K562 (cell line): ENCODE results near the gene PDE1A. TPM values are rescaled to one million over a fixed set of nuclear protein-coding genes. Genes with fewer than 3 reads are reported as not detected.

Source experiments
- ATAC-seq: fragments of 200-7000 bp; cut with Tn5 transposase; 3 replicates; pipeline ENCODE4 v1.9.1; 2020; ENCODE audit warnings: moderate library complexity
- BruUV-seq: library from RNA; stranded (reverse); fragments of 400-500 nt; replicated peaks from 2 replicates; lab custom pipeline; 2021; lab: Mats Ljungman, UMichigan
- CTCF ChIA-PET: fragments of 300-600 bp; formaldehyde crosslinking; extraction: SDS; loops from one replicate; lab custom pipeline; 2021; ENCODE audit warnings: low intra/inter-chr PET ratio; lab: Yijun Ruan, JAX
- POLR2A ChIA-PET: fragments of 300-600, 350-650 bp; sonication (Branson Sonifier 250); formaldehyde crosslinking; extraction: SDS; loops from one replicate; lab custom pipeline; 2021; ENCODE audit warnings: antibody characterized with exemption, inconsistent platforms; lab: Yijun Ruan, JAX
- DNase-seq, 4 experiments: peaks; one replicate each; pipeline versions ENCODE4 v3.0.0 to v3.0.0-alpha.2; 2011 to 2018; ENCODE audit warnings: low spot score in 3 of 4, mixed read lengths in 3 of 4; ENCODE audit errors: extremely low read depth in 1 of 4
- FAIRE-seq: peaks from 2 replicates; lab custom pipeline; 2011; peaks lifted over from hg19 to GRCh38; lab: Jason Lieb, UNC
- H2AFZ ChIP-seq: 2 replicates; pipeline ENCODE4 v1.6.0; 2011; ENCODE audit warnings: low read depth, low read length, control low read depth, inconsistent platforms
- H3K27ac ChIP-seq: fragments of 200-600 bp; 3 replicates; pipeline ENCODE4 v1.8.0; 2011; ENCODE audit warnings: low read depth, mild to moderate bottlenecking, control low read depth, inconsistent platforms, low read length, moderate library complexity, mixed read lengths; ENCODE audit errors: extremely low read depth
- H3K27me3 ChIP-seq, 2 experiments: fragments of 300-600 bp in 1 of 2; 2 replicates in 1 of 2; 3 replicates in 1 of 2; pipeline versions ENCODE4 v1.6.0 to v1.8.0; 2011; ENCODE audit warnings: inconsistent platforms in 2 of 2, low read length in 2 of 2, mild to moderate bottlenecking in 1 of 2, mixed read lengths in 1 of 2, moderate library complexity in 1 of 2; ENCODE audit not compliant: control insufficient read depth in 2 of 2, insufficient read depth in 2 of 2
- H3K36me3 ChIP-seq: fragments of 300-600 bp; 3 replicates; pipeline ENCODE4 v1.8.0; 2011; ENCODE audit warnings: mild to moderate bottlenecking, low read length, inconsistent platforms; ENCODE audit not compliant: control insufficient read depth, insufficient read depth
- H3K4me1 ChIP-seq, 2 experiments: fragments of 200-600 bp in 1 of 2; replicated peaks in 1 of 2; 2 replicates in 1 of 2; 3 replicates in 1 of 2; pipeline versions ENCODE4 v1.5.1 to v1.8.0; 2011; ENCODE audit warnings: inconsistent platforms in 2 of 2, low read length in 2 of 2, mild to moderate bottlenecking in 1 of 2, mixed read lengths in 1 of 2, moderate library complexity in 1 of 2; ENCODE audit not compliant: control insufficient read depth in 2 of 2, insufficient read depth in 2 of 2
- H3K4me2 ChIP-seq: 2 replicates; pipeline ENCODE4 v1.6.1; 2011; ENCODE audit warnings: low read length, control low read depth, inconsistent platforms, mixed read lengths; ENCODE audit not compliant: insufficient read depth
- H3K4me3 ChIP-seq: fragments of 200-600 bp; sonication (generic), shearing (Covaris generic); 2 replicates; pipeline ENCODE4 v1.5.1; 2016; ENCODE audit warnings: control low read depth, inconsistent platforms
- H3K79me2 ChIP-seq: fragments of 200-600 bp; 3 replicates; pipeline ENCODE4 v1.8.0; 2011; ENCODE audit warnings: low read length, inconsistent platforms; ENCODE audit not compliant: control insufficient read depth, insufficient read depth
- H3K9ac ChIP-seq, 2 experiments: 2 replicates each; pipeline versions ENCODE4 v1.6.0 to v1.6.1; 2011; ENCODE audit warnings: low read depth in 2 of 2, low read length in 2 of 2, control low read depth in 1 of 2, inconsistent platforms in 1 of 2, mild to moderate bottlenecking in 1 of 2, mixed read lengths in 1 of 2; ENCODE audit not compliant: insufficient read depth in 1 of 2
- H3K9me1 ChIP-seq: one replicate; pipeline ENCODE4 v1.6.0; 2011; ENCODE audit warnings: inconsistent platforms, mild to moderate bottlenecking, low read length, moderate library complexity; ENCODE audit not compliant: control insufficient read depth, insufficient read depth
- H3K9me3 ChIP-seq: replicated peaks from 2 replicates; pipeline ENCODE4 v1.5.1; 2011; ENCODE audit warnings: low read depth, low read length, inconsistent platforms; ENCODE audit not compliant: control insufficient read depth, insufficient read depth
- H4K20me1 ChIP-seq: replicated peaks from 2 replicates; pipeline ENCODE4 v1.6.1; 2011; ENCODE audit warnings: low read length, inconsistent platforms, mixed read lengths; ENCODE audit not compliant: control insufficient read depth, insufficient read depth
- EZH2 ChIP-seq: IDR thresholded peaks from 2 replicates; pipeline ENCODE4 v1.6.1; 2012; ENCODE audit warnings: low read depth, mild to moderate bottlenecking, inconsistent platforms, low read length, borderline replicate concordance
- NCOA6 ChIP-seq: fragments of 450-650 bp; IDR thresholded peaks from 2 replicates; pipeline ENCODE4 v1.6.1; 2017; ENCODE audit warnings: mild to moderate bottlenecking
- ZNF3 ChIP-seq: fragments of 250-450 bp; sonication (Bioruptor Pico); IDR thresholded peaks from 2 replicates; pipeline ENCODE4 v1.5.0; 2021; ENCODE audit warnings: mild to moderate bottlenecking, moderate library complexity
- WGBS: fragments of 100-300 bp; shearing (Covaris generic); methylation state at CpG from one replicate; pipeline ENCODE4 v1.1.6; 2016; ENCODE audit warnings: low coverage, mixed read lengths; ENCODE audit not compliant: insufficient coverage; ENCODE audit errors: missing lambda C conversion rate; 5-methylcytosine and 5-hydroxymethylcytosine counted together
- in situ Hi-C: fragments of 300-500 bp; cut with MboI; formaldehyde crosslinking; loops from 4 replicates; pipeline ENCODE4 v1.15.0; 2018; ENCODE audit warnings: inconsistent platforms, mixed read lengths
- intact Hi-C: fragments of 100-400 bp; cut with micrococcal nuclease; formaldehyde crosslinking; loops from 2 replicates; pipeline ENCODE4 v1.14.2; 2022
- polyA plus RNA-seq, 8 experiments: library from polyadenylated mRNA; depleted of rRNA in 4 of 8; stranded (reverse) in 5 of 8; unstranded in 3 of 8; fragments of >200 nt; fragmentation: Nextera tagmentation in 2 of 8; fragmentation: Illumina TruSeq in 1 of 8; extraction: Ambion mirVana in 2 of 8; extraction: Trizol in 1 of 8; gene quantifications; 2 replicates each; pipeline versions ENCODE4 v1.2.1 to v1.2.3, GENCODE V29; 2011 to 2014; ENCODE audit warnings: inconsistent platforms in 1 of 8, missing spikeins in 1 of 8
- total RNA-seq, 7 experiments: library from RNA; depleted of rRNA in 6 of 7; stranded (reverse); fragments of >200 nt in 6 of 7; fragmentation: Illumina TruSeq in 2 of 7; extraction: Trizol in 2 of 7; gene quantifications; 2 replicates each; pipeline versions ENCODE4 v1.2.1 to v1.2.3, GENCODE V29; 2011 to 2021; ENCODE audit warnings: low replicate concordance in 1 of 7
- TF ChIP-seq, protein P1 (sequence below): fragments of 450-650 bp; IDR thresholded peaks from 2 replicates; pipeline ENCODE4 v1.6.1; 2016; ENCODE audit warnings: low read depth, mild to moderate bottlenecking, moderate library complexity

PDE1A gene
- total and polyA plus RNA-seq, 9 of the 15 experiments (the other 6 are each of a cell fraction or from before 2014, with no cell fraction given) = 0.14 to 0.91 (median 0.32) TPM

DNA sequence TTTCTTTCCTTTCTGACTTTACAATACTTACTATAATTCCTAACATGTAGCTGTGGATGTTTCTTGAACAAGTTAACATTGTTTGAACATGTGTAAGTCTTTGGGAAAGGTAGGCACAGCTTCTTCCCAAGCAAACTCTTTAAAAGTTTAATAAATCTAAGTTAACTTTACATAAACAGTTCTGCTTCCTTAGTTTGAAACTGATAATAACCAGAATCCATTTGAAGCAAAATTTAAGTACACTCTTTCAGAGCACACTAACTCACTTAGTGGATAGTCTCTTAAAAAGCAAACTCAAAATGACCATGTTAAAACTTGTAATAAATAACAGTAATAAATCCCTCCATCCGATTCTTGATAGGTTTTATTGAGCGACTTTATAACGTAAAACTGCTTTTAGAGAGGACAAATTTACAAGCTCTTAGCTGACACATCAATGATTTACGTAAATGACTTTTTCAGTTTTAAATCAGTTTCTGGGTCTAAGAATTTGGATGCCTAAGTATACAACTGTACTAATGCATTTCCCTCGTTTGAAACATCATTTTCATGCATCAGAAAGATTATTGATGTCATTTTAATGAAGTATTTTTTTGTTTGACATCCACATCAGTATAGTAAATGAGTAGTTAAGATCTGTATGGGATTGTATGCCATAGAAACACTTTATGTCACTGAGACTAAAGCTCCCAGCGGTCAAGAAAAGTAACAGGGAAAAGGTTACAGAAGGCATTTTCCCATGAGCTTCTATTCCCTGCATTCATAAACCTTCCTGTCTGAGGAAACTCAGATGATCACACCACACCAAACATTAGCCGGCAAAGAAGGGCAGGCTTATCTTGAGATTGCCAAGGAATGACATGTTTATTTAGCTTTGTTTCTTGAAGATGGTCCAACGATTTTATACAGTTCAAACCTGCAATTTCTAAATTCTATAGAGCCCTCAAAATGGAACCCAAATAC lies 67.5 kb downstream of the PDE1A start:
- CTCF ChIA-PET = no interaction called here
- Histone ChIP-seq H2AFZ (no peak overlapping the region), H3K9me3 (no peaks in the 10 kb centered on the region; the same call in 1 of the 2 replicates), H3K79me2 (no peaks in the 10 kb centered on the region), H4K20me1 (no peaks in the 10 kb centered on the region), H3K36me3 (no peaks in the 10 kb centered on the region), H3K4me2 (no peak overlapping the region), H3K9ac (no peak overlapping the region), H3K4me1 (no peaks in the 10 kb centered on the region), H3K4me3 (no peak overlapping the region), H3K27ac (no peak overlapping the region), H3K27me3 (no peaks in the 10 kb centered on the region), H3K9me1 (no peaks in the 10 kb centered on the region)
- BruUV-seq = no TSS peak
- TF ChIP-seq EZH2 (no peak), NCOA6 (no peak), ZNF3 (CRISPR knock-in tag) (no peak)
- TF ChIP-seq, protein P1, sequence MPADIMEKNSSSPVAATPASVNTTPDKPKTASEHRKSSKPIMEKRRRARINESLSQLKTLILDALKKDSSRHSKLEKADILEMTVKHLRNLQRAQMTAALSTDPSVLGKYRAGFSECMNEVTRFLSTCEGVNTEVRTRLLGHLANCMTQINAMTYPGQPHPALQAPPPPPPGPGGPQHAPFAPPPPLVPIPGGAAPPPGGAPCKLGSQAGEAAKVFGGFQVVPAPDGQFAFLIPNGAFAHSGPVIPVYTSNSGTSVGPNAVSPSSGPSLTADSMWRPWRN = no peak
- DNase-seq (no peak), FAIRE-seq (no peak), ATAC-seq (no peak)
- in situ Hi-C loops = no loop called here
- 2% methylated on average over 8 of the region's 8 CpGs for WGBS
- intact Hi-C loops = no loop called here
- POLR2A ChIA-PET = no interaction called here
